AG04450 (cell line): Measurements from ENCODE around the gene SLC8A1. TPM values are rescaled to one million over a fixed set of nuclear protein-coding genes. Genes with fewer than 3 reads are reported as not detected.

Experiments
- CTCF ChIA-PET: fragments of 300-600, 350-600 bp; formaldehyde crosslinking; extraction: SDS; loops from one replicate; lab custom pipeline; 2022; ENCODE audit warnings: antibody characterized with exemption, inconsistent platforms; lab: Charles Lee
- POLR2A ChIA-PET: fragments of 350-600 bp; formaldehyde crosslinking; extraction: SDS; loops from one replicate; lab custom pipeline; 2021; ENCODE audit warnings: antibody characterized with exemption, inconsistent platforms; lab: Yijun Ruan, JAX
- DNase-seq: peaks from one replicate; pipeline ENCODE4 v3.0.0-alpha.2; 2011; ENCODE audit warnings: low read depth, low spot score
- H3K27ac ChIP-seq: one replicate; pipeline ENCODE4 v1.5.1; 2012; ENCODE audit warnings: low read depth, low read length, control low read depth
- H3K27me3 ChIP-seq: one replicate; pipeline ENCODE4 v1.6.0; 2012; ENCODE audit warnings: low read length; ENCODE audit not compliant: control insufficient read depth, insufficient read depth
- H3K4me3 ChIP-seq: 2 replicates; pipeline ENCODE4 v1.5.1; 2011; ENCODE audit warnings: mild to moderate bottlenecking, low read depth, low read length, control low read depth
- H3K9me3 ChIP-seq: 2 replicates; pipeline ENCODE4 v1.5.1; 2012; ENCODE audit warnings: low read length; ENCODE audit not compliant: control insufficient read depth, insufficient read depth
- polyA plus RNA-seq: library from polyadenylated mRNA; depleted of rRNA; stranded (reverse); fragments of >200 nt; gene quantifications from 2 replicates; pipeline ENCODE4 v1.2.3, GENCODE V29; 2011
- TF ChIP-seq, protein P1 (sequence below): IDR thresholded peaks from 2 replicates; pipeline ENCODE4 v1.5.1; 2011; ENCODE audit warnings: low read depth, low read length, control low read depth, inconsistent platforms

The SLC8A1 gene
- polyA plus RNA-seq, 1 experiment = 19.3 TPM

DNA sequence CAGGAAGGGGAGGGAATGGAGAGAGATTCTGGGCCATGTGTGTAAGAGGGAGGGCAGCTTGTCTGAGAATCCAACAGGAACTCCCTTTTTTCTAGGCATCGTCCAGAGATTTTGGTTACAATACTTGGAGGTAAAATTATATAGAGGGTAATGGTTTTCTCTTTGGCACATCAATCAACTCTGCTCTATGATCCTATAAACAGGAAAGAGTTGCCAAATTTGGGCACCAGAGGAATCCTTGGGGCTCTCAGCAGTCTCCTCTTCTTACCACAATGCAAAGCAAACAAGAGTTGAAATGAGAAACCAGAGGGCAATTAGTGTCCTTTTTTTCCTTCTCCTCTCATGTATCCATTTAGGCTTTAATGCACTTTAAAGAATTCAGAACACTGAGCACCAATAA is 243.4 kb downstream of the SLC8A1 start:
- POLR2A ChIA-PET = no interaction called here
- H3K27ac ChIP-seq = no peak overlapping the region
- no peak overlapping the region for H3K4me3 ChIP-seq
- H3K9me3 ChIP-seq = no peaks in the 10 kb centered on the region
- CTCF ChIA-PET = interaction anchor here (0.7 kb wide), 1 partner anchor 96 kb away, joined by 3 read pairs; no protein-coding TSS in a partner anchor
- no peaks in the 10 kb centered on the region for H3K27me3 ChIP-seq
- TF ChIP-seq, protein P1, sequence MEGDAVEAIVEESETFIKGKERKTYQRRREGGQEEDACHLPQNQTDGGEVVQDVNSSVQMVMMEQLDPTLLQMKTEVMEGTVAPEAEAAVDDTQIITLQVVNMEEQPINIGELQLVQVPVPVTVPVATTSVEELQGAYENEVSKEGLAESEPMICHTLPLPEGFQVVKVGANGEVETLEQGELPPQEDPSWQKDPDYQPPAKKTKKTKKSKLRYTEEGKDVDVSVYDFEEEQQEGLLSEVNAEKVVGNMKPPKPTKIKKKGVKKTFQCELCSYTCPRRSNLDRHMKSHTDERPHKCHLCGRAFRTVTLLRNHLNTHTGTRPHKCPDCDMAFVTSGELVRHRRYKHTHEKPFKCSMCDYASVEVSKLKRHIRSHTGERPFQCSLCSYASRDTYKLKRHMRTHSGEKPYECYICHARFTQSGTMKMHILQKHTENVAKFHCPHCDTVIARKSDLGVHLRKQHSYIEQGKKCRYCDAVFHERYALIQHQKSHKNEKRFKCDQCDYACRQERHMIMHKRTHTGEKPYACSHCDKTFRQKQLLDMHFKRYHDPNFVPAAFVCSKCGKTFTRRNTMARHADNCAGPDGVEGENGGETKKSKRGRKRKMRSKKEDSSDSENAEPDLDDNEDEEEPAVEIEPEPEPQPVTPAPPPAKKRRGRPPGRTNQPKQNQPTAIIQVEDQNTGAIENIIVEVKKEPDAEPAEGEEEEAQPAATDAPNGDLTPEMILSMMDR = no peak
- no peak for DNase-seq

DNA sequence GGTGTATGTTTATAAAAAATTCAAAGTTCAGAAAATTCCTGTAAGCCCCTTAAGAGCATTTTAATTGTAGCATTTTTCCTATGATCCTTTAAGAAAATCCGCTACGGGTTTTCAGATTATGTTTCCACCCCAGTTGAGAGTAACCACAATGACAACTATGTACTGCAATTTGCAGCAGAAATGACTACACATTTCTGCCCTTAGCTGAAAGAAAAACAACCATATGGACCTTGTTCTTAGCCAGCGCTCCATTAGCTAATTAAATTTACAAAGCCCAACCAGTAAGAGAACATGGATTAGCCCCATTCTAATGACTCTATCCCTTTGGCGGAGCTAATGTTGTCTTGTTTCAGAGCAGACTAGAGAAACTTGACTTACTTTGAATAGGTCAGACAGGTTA is 247.6 kb downstream of the SLC8A1 start:
- Histone ChIP-seq H3K4me3 (no peak overlapping the region), H3K27me3 (no peaks in the 10 kb centered on the region), H3K27ac (no peak overlapping the region), H3K9me3 (no peaks in the 10 kb centered on the region)
- TF ChIP-seq, protein P1 = no peak
- DNase-seq = no peak
- CTCF ChIA-PET = interaction anchor here (2.4 kb wide), 1 partner anchor 9 kb away, joined by 13 read pairs; no protein-coding TSS in a partner anchor
- POLR2A ChIA-PET = no interaction called here

DNA sequence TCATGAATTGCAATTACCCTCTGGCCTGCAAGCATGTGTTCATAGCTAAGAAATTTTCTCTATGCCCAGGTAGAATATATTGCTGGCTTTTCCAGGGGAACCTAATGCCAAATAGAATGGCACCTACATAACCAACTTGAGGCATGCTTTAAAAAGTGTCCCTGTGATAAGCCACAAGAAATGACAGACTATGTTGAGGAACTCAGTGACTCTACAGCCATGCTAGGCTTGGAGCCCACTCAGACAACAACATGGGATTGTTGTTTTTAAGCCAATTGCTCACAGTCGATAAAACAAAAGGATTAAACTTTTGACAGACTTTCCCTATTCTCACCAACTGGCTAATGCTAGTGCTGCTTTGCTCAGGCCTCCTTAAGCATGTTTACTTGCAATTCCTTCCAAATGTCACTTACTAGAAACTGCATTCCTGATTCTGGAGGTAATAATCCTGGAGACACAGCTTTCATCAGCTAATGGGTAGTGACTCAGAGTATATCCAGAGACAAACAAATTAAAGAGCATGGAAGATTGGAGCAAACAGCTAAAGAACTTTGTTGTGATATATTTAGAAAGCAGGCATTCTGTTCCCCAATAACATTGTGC is 249.0 kb downstream of the SLC8A1 start:
- TF ChIP-seq, protein P1 = no peak
- ChIA-PET CTCF (interaction anchor here (1.2 to 2.4 kb wide), 3 partner anchors 10 to 42 kb away, joined by 3 to 15 read pairs (median 13); no protein-coding TSS in a partner anchor), POLR2A (interaction anchor here (1.2 kb wide), 1 partner anchor 99 kb away, joined by 3 read pairs; no protein-coding TSS in a partner anchor)
- no peaks in the 10 kb centered on the region for H3K9me3 ChIP-seq
- no peaks in the 10 kb centered on the region for H3K27me3 ChIP-seq
- DNase-seq = no peak
- H3K27ac ChIP-seq = no peak overlapping the region
- no peak overlapping the region for H3K4me3 ChIP-seq

DNA sequence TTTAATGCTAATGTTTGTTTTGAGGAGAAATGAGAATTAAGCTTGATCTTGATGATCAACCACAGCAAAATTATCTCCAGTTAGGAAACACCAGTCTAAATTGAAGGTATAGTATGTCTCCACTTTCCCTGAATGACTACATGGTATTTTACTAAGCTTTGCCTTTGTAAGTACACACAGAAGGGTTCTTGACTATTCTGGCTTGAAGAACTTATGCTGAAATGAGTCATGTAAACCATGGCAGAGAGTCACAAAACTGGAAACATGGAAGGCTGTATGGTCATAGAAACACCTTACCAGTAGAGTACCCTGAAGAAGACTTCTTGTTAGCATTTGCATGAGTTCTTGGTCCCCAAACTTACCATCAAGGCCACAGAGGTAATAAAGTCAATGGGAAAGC is 250.5 kb downstream of the SLC8A1 start:
- DNase-seq = no peak
- no peak overlapping the region for H3K27ac ChIP-seq
- no peak overlapping the region for H3K4me3 ChIP-seq
- ChIA-PET CTCF (interaction anchor here (1.0 to 3.9 kb wide), 4 partner anchors 19 to 353 kb away, joined by 3 to 15 read pairs (median 7); no protein-coding TSS in a partner anchor), POLR2A (no interaction called here)
- H3K27me3 ChIP-seq = no peaks in the 10 kb centered on the region
- H3K9me3 ChIP-seq = no peaks in the 10 kb centered on the region
- TF ChIP-seq, protein P1 = no peak

DNA sequence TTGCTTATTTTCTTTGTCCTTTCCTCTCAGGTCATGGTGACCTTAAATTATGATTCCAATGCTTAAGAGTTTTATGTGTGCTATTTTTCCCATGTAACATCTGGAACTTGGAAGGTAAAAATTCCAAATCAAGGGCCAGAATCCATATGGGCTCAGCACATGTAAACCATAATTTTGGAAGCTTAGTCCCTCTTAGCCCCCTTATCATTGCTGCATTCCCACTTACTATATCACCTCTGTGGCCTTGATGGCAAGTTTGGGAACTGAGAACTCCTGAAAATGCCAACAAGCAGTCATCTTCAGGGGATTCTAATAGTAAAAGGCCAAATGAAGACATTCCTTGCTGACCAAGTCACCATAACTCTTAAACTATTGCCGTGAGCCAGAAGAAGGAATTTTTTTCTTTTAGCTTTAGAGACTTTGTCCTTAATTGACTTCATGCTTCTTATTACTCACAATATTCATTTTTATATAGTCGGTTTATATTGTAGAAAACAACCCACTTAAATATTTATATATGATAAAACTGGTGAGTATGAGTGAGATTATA is 251.4 kb downstream of the SLC8A1 start:
- no peaks in the 10 kb centered on the region for H3K27me3 ChIP-seq
- TF ChIP-seq, protein P1 = no peak
- no peak for DNase-seq
- H3K27ac ChIP-seq = no peak overlapping the region
- no peaks in the 10 kb centered on the region for H3K9me3 ChIP-seq
- POLR2A ChIA-PET = interaction anchor here (1.0 to 1.4 kb wide), 2 partner anchors 72 to 81 kb away, joined by 3 read pairs; no protein-coding TSS in a partner anchor
- no peak overlapping the region for H3K4me3 ChIP-seq
- CTCF ChIA-PET = interaction anchor here (0.8 to 3.9 kb wide), 2 partner anchors 45 to 286 kb away, joined by 4 to 11 read pairs; no protein-coding TSS in a partner anchor
